Peyer's patch (tissue), 4 donors: Measurements from ENCODE around the gene RAPGEF2. TPM values are rescaled to one million over a fixed set of nuclear protein-coding genes. Genes with fewer than 3 reads are reported as not detected.
"Not testable (repeated sequence)": the region's sequence is repeated elsewhere in the genome, so short reads cannot be mapped to it uniquely, and the experiment has no call there.

Experiments used
- DNase-seq, 3 donors: peaks; one replicate each; pipeline ENCODE4 v3.0.0-alpha.2; 2017 to 2019
- H3K27ac ChIP-seq, 4 donors: fragments of 200-600 bp; sonication (generic); one replicate each; pipeline ENCODE4 v1.5.1; 2016 to 2019
- H3K27me3 ChIP-seq, 2 donors: fragments of 200-600 bp; sonication (generic); one replicate each; pipeline ENCODE4 v1.5.1; 2019
- H3K36me3 ChIP-seq, 3 donors: fragments of 200-600 bp; sonication (generic); one replicate each; pipeline ENCODE4 v1.5.1; 2016 to 2019
- H3K4me1 ChIP-seq, 4 donors: fragments of 200-600 bp; sonication (generic); one replicate each; pipeline ENCODE4 v1.5.1; 2016 to 2019
- H3K4me3 ChIP-seq, 4 donors: fragments of 200-600 bp; sonication (generic); 1 replicate in 3 of 4; 2 replicates in 1 of 4; pipeline ENCODE4 v1.5.1; 2016 to 2019; ENCODE audit warnings: mild to moderate bottlenecking in 1 of 4
- H3K9me3 ChIP-seq, 4 donors: fragments of 200-600 bp; sonication (generic); one replicate each; pipeline ENCODE4 v1.5.1; 2016 to 2019; ENCODE audit warnings: mild to moderate bottlenecking in 1 of 4
- CTCF ChIP-seq, 6 experiments: fragments of 450-650 bp in 4 of 6; fragments of 200-600 bp in 2 of 6; sonication (generic) in 1 of 6; IDR thresholded peaks; one replicate each; pipeline ENCODE4 v1.5.1; 2017 to 2019; ENCODE audit warnings: antibody characterized with exemption in 6 of 6, mild to moderate bottlenecking in 3 of 6, moderate library complexity in 1 of 6
- POLR2A ChIP-seq, 2 donors: fragments of 450-650 bp; IDR thresholded peaks; one replicate each; pipeline ENCODE4 v1.5.1; 2017; ENCODE audit warnings: antibody characterized with exemption in 2 of 2, mild to moderate bottlenecking in 2 of 2, moderate library complexity in 2 of 2
- total RNA-seq, 4 donors: library from RNA; depleted of rRNA; stranded (reverse); fragments of >200 nt; gene quantifications; one replicate each; pipeline ENCODE4 v1.1.0, GENCODE V29; 2016

Gene RAPGEF2
- total RNA-seq, 4 donors from 2014 or later = 30.1 to 81.7 (median 41.4) TPM

GRCh38 chr4:159107203-159107925, 4.5 kb downstream of the RAPGEF2 start:
- no peak overlapping the region for H3K27ac ChIP-seq
- no peaks in the 10 kb centered on the region for H3K9me3 ChIP-seq
- no peak overlapping the region for H3K4me3 ChIP-seq
- peaks cover 0 to 15% (median 4%) of the 10 kb centered on the region in 4 donors for H3K4me1 ChIP-seq
- TF ChIP-seq POLR2A (IDR thresholded peaks at IDR 0.05) (no peak), CTCF (IDR thresholded peaks at IDR 0.05) (no peak)
- no peak for DNase-seq
- H3K27me3 ChIP-seq = no peaks in the 10 kb centered on the region
- H3K36me3 ChIP-seq = no peaks in the 10 kb centered on the region

GRCh38 chr4:159108124-159108523, 5.2 kb downstream of the RAPGEF2 start:
- no peaks in the 10 kb centered on the region for H3K27me3 ChIP-seq
- no peak overlapping the region for H3K4me3 ChIP-seq
- TF ChIP-seq CTCF (IDR thresholded peaks at IDR 0.05) (no peak), POLR2A (IDR thresholded peaks at IDR 0.05) (no peak)
- H3K9me3 ChIP-seq = no peaks in the 10 kb centered on the region
- DNase-seq = no peak
- peaks cover 0 to 14% (median 4%) of the 10 kb centered on the region in 4 donors for H3K4me1 ChIP-seq
- no peak overlapping the region for H3K27ac ChIP-seq
- H3K36me3 ChIP-seq = no peaks in the 10 kb centered on the region

GRCh38 chr4:159110961-159111360, 8.1 kb downstream of the RAPGEF2 start:
- DNase-seq = no peak
- Histone ChIP-seq H3K27ac (no peak overlapping the region), H3K27me3 (no peaks in the 10 kb centered on the region), H3K4me3 (no peak overlapping the region), H3K4me1 (peaks cover 0 to 4% (median under 1%) of the 10 kb centered on the region in 4 donors), H3K36me3 (no peaks in the 10 kb centered on the region), H3K9me3 (no peaks in the 10 kb centered on the region)
- TF ChIP-seq POLR2A (IDR thresholded peaks at IDR 0.05) (no peak), CTCF (IDR thresholded peaks at IDR 0.05) (no peak)

- DNase-seq = no peak
- Histone ChIP-seq H3K36me3 (no peaks in the 10 kb centered on the region), H3K27ac (no peak overlapping the region), H3K9me3 (no peaks in the 10 kb centered on the region), H3K27me3 (no peaks in the 10 kb centered on the region), H3K4me1 (no peaks in the 10 kb centered on the region), H3K4me3 (no peak overlapping the region)
- no peak for TF ChIP-seq CTCF (IDR thresholded peaks at IDR 0.05)
- TF ChIP-seq POLR2A (IDR thresholded peaks at IDR 0.05) = no peak
Observed at GRCh38 chr4:159111416-159111815, 8.5 kb downstream of the RAPGEF2 start.

- H3K4me3 ChIP-seq, H3K4me1 ChIP-seq, H3K27me3 ChIP-seq, DNase-seq, H3K9me3 ChIP-seq, H3K27ac ChIP-seq, H3K36me3 ChIP-seq: not testable (repeated sequence)
Observed at GRCh38 chr4:159113366-159113765, 10.5 kb downstream of the RAPGEF2 start.

GRCh38 chr4:159116098-159116497, 13.2 kb downstream of the RAPGEF2 start:
- not testable (repeated sequence) for H3K4me3 ChIP-seq, H3K36me3 ChIP-seq, H3K9me3 ChIP-seq, H3K27ac ChIP-seq, DNase-seq, H3K4me1 ChIP-seq, H3K27me3 ChIP-seq

GRCh38 chr4:159116693-159117092, 13.8 kb downstream of the RAPGEF2 start:
- not testable (repeated sequence) for H3K27ac ChIP-seq, H3K4me1 ChIP-seq, H3K9me3 ChIP-seq, H3K27me3 ChIP-seq, H3K36me3 ChIP-seq, H3K4me3 ChIP-seq, DNase-seq
